Brain microvascular endothelial cell (primary cell): Measurements from ENCODE around the gene SPTBN4.

Source experiments
- DNase-seq: peaks from one replicate; pipeline ENCODE4 v3.0.0-alpha.2; 2020
- H3K27ac ChIP-seq: fragments of 250-450 bp; sonication (Bioruptor Pico); 2 replicates; pipeline ENCODE4 v1.5.1; 2020; ENCODE audit warnings: mild to moderate bottlenecking, moderate library complexity
- H3K27me3 ChIP-seq: fragments of 250-450 bp; sonication (Bioruptor Pico); replicated peaks from 2 replicates; pipeline ENCODE4 v1.5.1; 2020; ENCODE audit warnings: mild to moderate bottlenecking
- H3K36me3 ChIP-seq: fragments of 250-450 bp; sonication (Bioruptor Pico); replicated peaks from 2 replicates; pipeline ENCODE4 v1.5.1; 2020; ENCODE audit warnings: mild to moderate bottlenecking
- H3K4me3 ChIP-seq: 2 replicates; pipeline ENCODE4 v1.5.1; 2011; ENCODE audit warnings: low read depth, mild to moderate bottlenecking, control low read depth, low read length, moderate library complexity
- CTCF ChIP-seq: IDR thresholded peaks from 2 replicates; pipeline ENCODE4 v1.5.1; 2011; ENCODE audit warnings: low read depth, mild to moderate bottlenecking, moderate library complexity, low read length, control low read depth, inconsistent platforms; ENCODE audit errors: missing control alignments
- in situ Hi-C: cut with HindIII; loops from 2 replicates; pipeline ENCODE4 v1.10.0; 2017; ENCODE audit warnings: low sequenced_read_pairs, low pct_ligation_motif_present

SPTBN4 gene

GRCh38 chr19:40466985-40467734, at the start of gene SPTBN4:
Gene SPTBN4, plus strand, starts transcription at chr19:40467001. Its CDS starts 5,621 bp downstream, at chr19:40472622.
- no peak for TF ChIP-seq CTCF
- Histone ChIP-seq H3K36me3 (no peaks in the 10 kb centered on the region), H3K27me3 (no peaks in the 10 kb centered on the region), H3K4me3 (peak within 1 kb of the TSS; percentile 47), H3K27ac (no peak within 1 kb of the TSS)
- DNase-seq: no peak
- in situ Hi-C loops: no loop called here

- TF ChIP-seq CTCF: no peak
- DNase-seq: no peak
- in situ Hi-C loops: no loop called here
- no peak overlapping the region for H3K4me3 ChIP-seq
- H3K27me3 ChIP-seq: no peaks in the 10 kb centered on the region
- no peak overlapping the region for H3K27ac ChIP-seq
- H3K36me3 ChIP-seq: peaks cover 5% of the 10 kb centered on the region
These were observed 49.2 kb upstream of the SPTBN4 start for GRCh38 chr19:40417643-40417981.

- Histone ChIP-seq H3K36me3 (peaks cover 9% of the 10 kb centered on the region), H3K4me3 (no peak overlapping the region), H3K27ac (no peak overlapping the region), H3K27me3 (no peaks in the 10 kb centered on the region)
- TF ChIP-seq CTCF: no peak
- in situ Hi-C loops: no loop called here
- no peak for DNase-seq
These were observed 48.8 kb upstream of the SPTBN4 start for GRCh38 chr19:40418040-40418439.

- in situ Hi-C loops: no loop called here
- Histone ChIP-seq H3K27me3 (no peaks in the 10 kb centered on the region), H3K27ac (no peak overlapping the region)
These were observed 47.7 kb upstream of the SPTBN4 start for GRCh38 chr19:40419066-40419612.

GRCh38 chr19:40419780-40420179, 47.0 kb upstream of the SPTBN4 start:
- Histone ChIP-seq H3K4me3 (no peak overlapping the region), H3K36me3 (peaks cover 13% of the 10 kb centered on the region), H3K27me3 (no peaks in the 10 kb centered on the region), H3K27ac (no peak overlapping the region)
- no peak for TF ChIP-seq CTCF
- in situ Hi-C loops: no loop called here
- DNase-seq: no peak

More at GRCh38 chr19:40419066-40419612, 47.7 kb upstream of the SPTBN4 start:
- H3K4me3 ChIP-seq: no peak overlapping the region
- DNase-seq: no peak
- no peak for TF ChIP-seq CTCF
- peaks cover 13% of the 10 kb centered on the region for H3K36me3 ChIP-seq

- in situ Hi-C loops: no loop called here
- no peak overlapping the region for H3K27ac ChIP-seq
- DNase-seq: no peak
- H3K4me3 ChIP-seq: peak overlapping the region; percentile 63
- no peak for TF ChIP-seq CTCF
- peaks cover 13% of the 10 kb centered on the region for H3K36me3 ChIP-seq
- no peaks in the 10 kb centered on the region for H3K27me3 ChIP-seq
These were observed 46.4 kb upstream of the SPTBN4 start for GRCh38 chr19:40420451-40420765.
